H1 (cell line): ENCODE measurements around the gene WDR27. TPM values are rescaled to one million over a fixed set of nuclear protein-coding genes. Genes with fewer than 3 reads are reported as not detected.

ENCODE experiments used
- CTCF ChIA-PET: fragments of 300-600 bp; sonication (Branson Sonifier 250); formaldehyde crosslinking; loops from one replicate; lab custom pipeline; 2021; ENCODE audit not compliant: partially characterized antibody; lab: Charles Lee
- POLR2A ChIA-PET: fragments of 300-600 bp; sonication (Branson Sonifier 250); formaldehyde crosslinking; loops from one replicate; lab custom pipeline; 2021; ENCODE audit warnings: inconsistent platforms; ENCODE audit not compliant: partially characterized antibody; lab: Charles Lee
- DNase-seq, 2 experiments: peaks; one replicate each; pipeline versions ENCODE4 v3.0.0 to v3.0.0-alpha.2; 2010 to 2022; ENCODE audit warnings: low spot score in 2 of 2, low read depth in 1 of 2, mixed read lengths in 1 of 2
- FAIRE-seq: peaks from 2 replicates; lab custom pipeline; 2011; peaks lifted over from hg19 to GRCh38; lab: Jason Lieb, UNC
- H2AFZ ChIP-seq: 2 replicates; pipeline ENCODE4 v1.8.1; 2012; ENCODE audit warnings: low read length, inconsistent platforms
- H2AK5ac ChIP-seq: 2 replicates; pipeline ENCODE4 v1.6.1; 2013; ENCODE audit warnings: low read depth, low read length
- H2BK120ac ChIP-seq: replicated peaks from 2 replicates; pipeline ENCODE3; 2013; ENCODE audit warnings: low read depth, low read length, inconsistent platforms
- H2BK12ac ChIP-seq: 2 replicates; pipeline ENCODE4 v1.6.1; 2013; ENCODE audit warnings: low read depth, low read length
- H2BK15ac ChIP-seq: 2 replicates; pipeline ENCODE4 v1.6.1; 2013; ENCODE audit warnings: low read length
- H2BK20ac ChIP-seq: 2 replicates; pipeline ENCODE4 v1.6.1; 2013; ENCODE audit warnings: low read length
- H2BK5ac ChIP-seq: 2 replicates; pipeline ENCODE4 v1.6.1; 2013; ENCODE audit warnings: low read depth, low read length
- H3K14ac ChIP-seq: 2 replicates; pipeline ENCODE4 v1.6.1; 2013; ENCODE audit warnings: inconsistent platforms; ENCODE audit not compliant: insufficient read length
- H3K18ac ChIP-seq: 2 replicates; pipeline ENCODE4 v1.6.1; 2013; ENCODE audit warnings: low read length; ENCODE audit errors: extremely low read depth
- H3K23ac ChIP-seq: 2 replicates; pipeline ENCODE4 v1.6.1; 2013; ENCODE audit warnings: inconsistent platforms; ENCODE audit not compliant: insufficient read length
- H3K23me2 ChIP-seq: 2 replicates; pipeline ENCODE4 v1.6.1; 2013; ENCODE audit warnings: low read depth, low read length
- H3K27ac ChIP-seq: 2 replicates; pipeline ENCODE4 v1.6.1; 2011; ENCODE audit warnings: low read depth, low read length, inconsistent platforms
- H3K27me3 ChIP-seq, 4 experiments: replicated peaks in 1 of 4; 1 replicate in 1 of 4; 2 replicates in 3 of 4; pipeline versions ENCODE4 v1.6.1 to v1.8.1; 2011 to 2013; ENCODE audit warnings: low read length in 3 of 4, mild to moderate bottlenecking in 3 of 4, inconsistent platforms in 2 of 4, mixed read lengths in 2 of 4, moderate library complexity in 1 of 4; ENCODE audit not compliant: control insufficient read depth in 3 of 4, insufficient read depth in 3 of 4; ENCODE audit errors: extremely low read depth in 1 of 4
- H3K36me3 ChIP-seq, 4 experiments: 2 replicates each; pipeline versions ENCODE4 v1.6.1 to v1.8.1; 2011 to 2013; ENCODE audit warnings: mild to moderate bottlenecking in 4 of 4, low read length in 3 of 4, moderate library complexity in 2 of 4, control low read depth in 1 of 4, inconsistent platforms in 1 of 4; ENCODE audit not compliant: insufficient read depth in 4 of 4, control insufficient read depth in 2 of 4
- H3K4ac ChIP-seq: replicated peaks from 2 replicates; pipeline ENCODE3; 2013; ENCODE audit warnings: low read length, low read depth, mixed read lengths, inconsistent platforms; ENCODE audit not compliant: insufficient read length
- H3K4me1 ChIP-seq, 4 experiments: replicated peaks in 1 of 4; 1 replicate in 1 of 4; 2 replicates in 3 of 4; pipeline versions ENCODE4 v1.6.1 to v1.8.1; 2011 to 2013; ENCODE audit warnings: low read length in 3 of 4, inconsistent platforms in 2 of 4, mixed read lengths in 1 of 4; ENCODE audit not compliant: insufficient read depth in 4 of 4, control insufficient read depth in 3 of 4
- H3K4me2 ChIP-seq, 2 experiments: 2 replicates each; pipeline versions ENCODE4 v1.6.1 to v1.8.1; 2011 to 2013; ENCODE audit warnings: low read depth in 2 of 2, low read length in 2 of 2, control low read depth in 1 of 2, inconsistent platforms in 1 of 2, mild to moderate bottlenecking in 1 of 2; ENCODE audit not compliant: insufficient read depth in 1 of 2
- H3K4me3 ChIP-seq, 4 experiments: fragments of 200-600, 300-600 bp in 1 of 4; sonication (generic), shearing (Covaris generic), sonication (Bioruptor Twin) in 1 of 4; 2 replicates each; pipeline versions ENCODE4 v1.5.1 to v1.8.1; 2011 to 2016; ENCODE audit warnings: low read length in 4 of 4, low read depth in 3 of 4, control low read depth in 2 of 4, inconsistent platforms in 2 of 4, mild to moderate bottlenecking in 2 of 4, mixed read lengths in 1 of 4, moderate library complexity in 1 of 4; ENCODE audit not compliant: insufficient read depth in 2 of 4; ENCODE audit errors: extremely low read depth in 1 of 4
- H3K56ac ChIP-seq: replicated peaks from 2 replicates; pipeline ENCODE3; 2013; ENCODE audit warnings: low read depth, mild to moderate bottlenecking, mixed read lengths, low read length, inconsistent platforms; ENCODE audit not compliant: insufficient read length
- H3K79me1 ChIP-seq: 2 replicates; pipeline ENCODE4 v1.6.1; 2013; ENCODE audit warnings: low read depth, low read length, control low read depth
- H3K79me2 ChIP-seq, 2 experiments: 2 replicates each; pipeline versions ENCODE4 v1.6.1 to v1.8.1; 2012 to 2013; ENCODE audit warnings: low read length in 2 of 2, mild to moderate bottlenecking in 2 of 2, inconsistent platforms in 1 of 2; ENCODE audit not compliant: insufficient read depth in 2 of 2, control insufficient read depth in 1 of 2
- H3K9ac ChIP-seq, 4 experiments: replicated peaks in 1 of 4; 1 replicate in 1 of 4; 2 replicates in 3 of 4; pipeline versions ENCODE4 v1.6.1 to v1.8.1; 2011 to 2013; ENCODE audit warnings: low read depth in 3 of 4, low read length in 3 of 4, control low read depth in 2 of 4, mild to moderate bottlenecking in 2 of 4, moderate library complexity in 2 of 4, inconsistent platforms in 1 of 4; ENCODE audit errors: extremely low read depth in 1 of 4
- H3K9me3 ChIP-seq, 2 experiments: 2 replicates each; pipeline versions ENCODE4 v1.6.1 to v1.8.1; 2012 to 2013; ENCODE audit warnings: mild to moderate bottlenecking in 2 of 2, moderate library complexity in 2 of 2, control low read depth in 1 of 2, inconsistent platforms in 1 of 2, low read depth in 1 of 2, low read length in 1 of 2, mixed read lengths in 1 of 2; ENCODE audit not compliant: insufficient read depth in 2 of 2
- H4K20me1 ChIP-seq, 2 experiments: replicated peaks in 1 of 2; 2 replicates each; pipeline versions ENCODE3 to v1.8.1; 2011 to 2013; ENCODE audit warnings: inconsistent platforms in 2 of 2, low read length in 2 of 2, mild to moderate bottlenecking in 1 of 2; ENCODE audit not compliant: insufficient read depth in 2 of 2, control insufficient read depth in 1 of 2
- H4K5ac ChIP-seq: 2 replicates; pipeline ENCODE4 v1.6.1; 2013; ENCODE audit warnings: low read length, low read depth, mixed read lengths, inconsistent platforms; ENCODE audit not compliant: insufficient read length
- H4K8ac ChIP-seq: 2 replicates; pipeline ENCODE4 v1.8.0; 2013; ENCODE audit warnings: mild to moderate bottlenecking, moderate library complexity, low read length, inconsistent platforms; ENCODE audit not compliant: insufficient read depth; ENCODE audit errors: extremely low read depth
- H4K91ac ChIP-seq: replicated peaks from 2 replicates; pipeline ENCODE3; 2013; ENCODE audit warnings: low read length, mixed read lengths, inconsistent platforms; ENCODE audit not compliant: insufficient read length
- CBX5 ChIP-seq: fragments of 300-800, 300-1000 bp; sonication (generic); IDR thresholded peaks from 2 replicates; pipeline ENCODE4 v1.7.1; 2016; ENCODE audit warnings: antibody characterized with exemption, low read length, low read depth
- CBX8 ChIP-seq: fragments of 300-800, 300-1000 bp; sonication (generic); IDR thresholded peaks from 2 replicates; pipeline ENCODE4 v1.7.1; 2016; ENCODE audit warnings: low read depth, low read length, borderline replicate concordance
- CHD2 ChIP-seq: IDR thresholded peaks from 2 replicates; pipeline ENCODE4 v1.6.1; 2012; ENCODE audit warnings: low read length, improper control_type of control experiment
- EGR1 ChIP-seq: IDR thresholded peaks from 2 replicates; pipeline ENCODE4 v1.6.1; 2011; ENCODE audit warnings: low read depth, low read length, borderline replicate concordance
- HDAC6 ChIP-seq: IDR thresholded peaks from one replicate; pipeline ENCODE4 v1.7.1; 2012; ENCODE audit warnings: low read depth, mild to moderate bottlenecking, inconsistent platforms, low read length, moderate library complexity
- NANOG ChIP-seq: IDR thresholded peaks from 2 replicates; pipeline ENCODE4 v1.6.1; 2011; ENCODE audit warnings: low read length, low read depth, mild to moderate bottlenecking, inconsistent platforms; ENCODE audit not compliant: insufficient read depth, poor library complexity, severe bottlenecking
- RAD21 ChIP-seq, 2 experiments: IDR thresholded peaks in 1 of 2; conservative IDR thresholded peaks in 1 of 2; 2 replicates each; pipeline ENCODE4 v1.6.1; 2011; ENCODE audit warnings: low read depth in 2 of 2, low read length in 2 of 2, improper control_type of control experiment in 1 of 2, inconsistent platforms in 1 of 2, mild to moderate bottlenecking in 1 of 2, moderate library complexity in 1 of 2
- RXRA ChIP-seq: IDR thresholded peaks from 2 replicates; pipeline ENCODE4 v1.6.1; 2011; ENCODE audit warnings: low read depth, mild to moderate bottlenecking, low read length, moderate library complexity; ENCODE audit not compliant: insufficient read depth
- SP2 ChIP-seq: IDR thresholded peaks from 2 replicates; pipeline ENCODE4 v1.6.1; 2012; ENCODE audit warnings: mild to moderate bottlenecking, low read length, inconsistent platforms
- WGBS, 2 experiments: shearing (Covaris generic) in 1 of 2; methylation state at CpG; one replicate each; pipeline versions ENCODE4 v1.1.6 to v1.1.7; 2013 to 2015; ENCODE audit warnings: low lambda C conversion rate in 2 of 2, mixed read lengths in 2 of 2, inconsistent platforms in 1 of 2, low coverage in 1 of 2, missing lambda C conversion rate in 1 of 2; ENCODE audit not compliant: insufficient replicate concordance in 2 of 2, insufficient coverage in 1 of 2, insufficient read length in 1 of 2; ENCODE audit errors: extremely low coverage in 1 of 2, missing lambda C conversion rate in 1 of 2; 5-methylcytosine and 5-hydroxymethylcytosine counted together
- polyA plus RNA-seq, 7 experiments: library from polyadenylated mRNA; depleted of rRNA in 3 of 7; stranded (reverse) in 5 of 7; unstranded in 2 of 7; fragments of >200 nt in 5 of 7; fragments of 200-250 nt in 2 of 7; gene quantifications; 1 replicate in 5 of 7; 2 replicates in 1 of 7; 4 replicates in 1 of 7; pipeline versions ENCODE4 v1.2.1 to v1.2.3, GENCODE V29; 2011 to 2013; ENCODE audit warnings: missing spikeins in 2 of 7, mixed read lengths in 2 of 7
- total RNA-seq: library from RNA; stranded (reverse); fragmentation: NEBNext Ultra II Directional; extraction: Animal tissue kit (Norgen Biotek cat#: 25700); gene quantifications from 2 replicates; pipeline ENCODE4 v1.2.1, GENCODE V29; 2021
- TF ChIP-seq, protein P1 (sequence below): IDR thresholded peaks from 2 replicates; pipeline ENCODE4 v1.6.1; 2011; ENCODE audit warnings: low read depth, mild to moderate bottlenecking, low read length; ENCODE audit not compliant: insufficient read depth

The WDR27 gene
- total and polyA plus RNA-seq, 2 of the 8 experiments (the other 6 are each of a cell fraction or from before 2014, with no cell fraction given) = 53.6 to 68.6 TPM

DNA sequence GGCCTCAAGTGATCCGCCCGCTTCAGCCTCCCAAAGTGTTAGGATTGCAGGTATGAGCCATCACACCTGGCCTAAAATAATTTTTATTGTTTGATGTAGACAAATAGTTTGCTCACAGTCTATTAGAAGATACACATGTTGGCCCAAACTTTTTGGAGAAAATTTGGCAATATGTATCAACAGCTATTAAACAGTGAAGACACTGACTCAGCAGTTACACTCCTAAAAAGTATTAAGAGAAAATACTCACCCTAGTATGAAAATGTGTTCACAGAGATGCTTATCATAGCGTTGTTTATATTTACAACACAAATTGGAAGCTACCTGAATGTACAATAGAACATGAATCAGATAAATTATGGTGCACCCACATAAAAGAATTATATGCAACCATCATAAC is 173.1 kb downstream of the WDR27 start:
- Histone ChIP-seq H3K36me3 (0 out of 8 replicates have a peak, but pooled peaks cover 0 to 2% (median 0%) of the 10 kb centered on the region in 4 experiments), H3K4me1 (no peaks in the 10 kb centered on the region), H3K4ac (no peak overlapping the region), H3K27me3 (no peaks in the 10 kb centered on the region), H3K14ac (no peak overlapping the region), H2BK12ac (no peak overlapping the region), H4K8ac (no peak overlapping the region), H3K18ac (no peak overlapping the region), H2AFZ (no peak overlapping the region), H3K23ac (no peak overlapping the region), H4K91ac (no peak overlapping the region), H3K79me1 (no peaks in the 10 kb centered on the region), H2AK5ac (no peak overlapping the region), H3K4me2 (no peak overlapping the region), H3K23me2 (no peaks in the 10 kb centered on the region; the same call in 1 of the 2 replicates), H3K56ac (no peak overlapping the region), H3K27ac (no peak overlapping the region), H3K9me3 (peaks cover 3% of the 10 kb centered on the region in 2 experiments; a peak in 1 of 4 replicates), H2BK120ac (no peak overlapping the region), H4K20me1 (no peaks in the 10 kb centered on the region), H2BK5ac (no peak overlapping the region), H4K5ac (no peak overlapping the region), H3K9ac (no peak overlapping the region), H3K4me3 (no peak overlapping the region), H2BK20ac (no peak overlapping the region), H2BK15ac (no peak overlapping the region), H3K79me2 (no peaks in the 10 kb centered on the region)
- ChIA-PET POLR2A (interaction anchor here (0.7 kb wide), 1 partner anchor 991 kb away, joined by 4 read pairs; no protein-coding TSS in a partner anchor), CTCF (no interaction called here)
- DNase-seq = no peak
- WGBS, 2 experiments = 92% methylated on average over 3 of the region's 3 CpGs; no CpG with 5 or more reads in 1 of the 2 experiments
- no peak for TF ChIP-seq EGR1
- no peak for TF ChIP-seq RAD21 (IDR thresholded peaks at IDR 0.05 in 1 of 2, conservative IDR thresholded peaks at IDR 0.05 in 1 of 2; ENCODE audit: low read depth in 2 of 2, low read length in 2 of 2)
- no peak for TF ChIP-seq CBX8
- TF ChIP-seq CBX5 = no peak
- no peak for TF ChIP-seq HDAC6
- TF ChIP-seq SP2 = no peak
- no peak for TF ChIP-seq NANOG
- TF ChIP-seq, protein P1, sequence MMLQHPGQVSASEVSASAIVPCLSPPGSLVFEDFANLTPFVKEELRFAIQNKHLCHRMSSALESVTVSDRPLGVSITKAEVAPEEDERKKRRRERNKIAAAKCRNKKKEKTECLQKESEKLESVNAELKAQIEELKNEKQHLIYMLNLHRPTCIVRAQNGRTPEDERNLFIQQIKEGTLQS = no peak
- no peak for TF ChIP-seq CHD2
- TF ChIP-seq RXRA = no peak
- FAIRE-seq = no peak
